ENCODE results near the gene BLOC1S1.

Gene BLOC1S1

DNA sequence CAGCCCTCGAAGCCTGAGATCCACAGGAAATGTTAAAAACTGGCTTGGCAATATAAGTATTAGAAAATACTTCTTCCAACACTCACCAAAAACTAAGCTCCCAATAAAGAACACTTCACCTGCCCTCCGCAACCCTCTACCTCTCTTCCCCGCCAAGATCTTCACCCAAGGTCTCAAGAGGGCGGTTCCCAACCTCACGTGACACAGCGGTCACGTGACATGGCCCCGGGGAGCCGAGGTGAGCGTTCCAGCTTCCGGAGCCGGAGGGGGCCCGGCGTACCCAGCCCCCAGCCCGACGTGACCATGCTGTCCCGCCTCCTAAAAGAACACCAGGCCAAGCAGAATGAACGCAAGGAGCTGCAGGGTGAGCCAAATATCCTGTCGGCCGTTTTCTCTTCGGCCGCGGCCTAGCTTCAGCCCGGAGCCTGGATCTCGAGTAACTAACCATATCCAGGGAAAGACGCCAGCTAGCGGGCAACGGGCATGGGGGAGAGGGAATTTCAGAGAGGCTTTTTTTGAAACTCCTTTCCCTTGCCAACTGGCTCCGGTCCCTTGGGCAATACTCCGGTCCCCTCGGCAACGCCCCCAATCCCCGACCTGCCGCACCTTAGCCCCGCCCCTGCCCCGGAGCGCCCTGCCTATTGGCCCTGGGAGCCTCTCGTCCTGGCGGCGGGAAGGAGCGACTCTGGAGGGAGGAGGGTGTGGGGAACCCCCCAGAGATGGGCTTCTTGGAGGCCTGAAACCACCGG is at the start of gene BLOC1S1:
TSS of gene BLOC1S1 (plus strand) at position 214 of the 749 bp plus-strand sequence. CDS start at position 220, 6 bp downstream.
- peak within 1 kb of the TSS; percentile 88 for H3K4me3 ChIP-seq (ENCODE audit: low read length)
- TF ChIP-seq, protein P1, sequence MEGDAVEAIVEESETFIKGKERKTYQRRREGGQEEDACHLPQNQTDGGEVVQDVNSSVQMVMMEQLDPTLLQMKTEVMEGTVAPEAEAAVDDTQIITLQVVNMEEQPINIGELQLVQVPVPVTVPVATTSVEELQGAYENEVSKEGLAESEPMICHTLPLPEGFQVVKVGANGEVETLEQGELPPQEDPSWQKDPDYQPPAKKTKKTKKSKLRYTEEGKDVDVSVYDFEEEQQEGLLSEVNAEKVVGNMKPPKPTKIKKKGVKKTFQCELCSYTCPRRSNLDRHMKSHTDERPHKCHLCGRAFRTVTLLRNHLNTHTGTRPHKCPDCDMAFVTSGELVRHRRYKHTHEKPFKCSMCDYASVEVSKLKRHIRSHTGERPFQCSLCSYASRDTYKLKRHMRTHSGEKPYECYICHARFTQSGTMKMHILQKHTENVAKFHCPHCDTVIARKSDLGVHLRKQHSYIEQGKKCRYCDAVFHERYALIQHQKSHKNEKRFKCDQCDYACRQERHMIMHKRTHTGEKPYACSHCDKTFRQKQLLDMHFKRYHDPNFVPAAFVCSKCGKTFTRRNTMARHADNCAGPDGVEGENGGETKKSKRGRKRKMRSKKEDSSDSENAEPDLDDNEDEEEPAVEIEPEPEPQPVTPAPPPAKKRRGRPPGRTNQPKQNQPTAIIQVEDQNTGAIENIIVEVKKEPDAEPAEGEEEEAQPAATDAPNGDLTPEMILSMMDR (IDR thresholded peaks at IDR 0.05; ENCODE audit: insufficient read depth, low read depth, low read length, missing control alignments): no peak
- peak; percentile 90 for DNase-seq (ENCODE audit: low read depth)

DNA sequence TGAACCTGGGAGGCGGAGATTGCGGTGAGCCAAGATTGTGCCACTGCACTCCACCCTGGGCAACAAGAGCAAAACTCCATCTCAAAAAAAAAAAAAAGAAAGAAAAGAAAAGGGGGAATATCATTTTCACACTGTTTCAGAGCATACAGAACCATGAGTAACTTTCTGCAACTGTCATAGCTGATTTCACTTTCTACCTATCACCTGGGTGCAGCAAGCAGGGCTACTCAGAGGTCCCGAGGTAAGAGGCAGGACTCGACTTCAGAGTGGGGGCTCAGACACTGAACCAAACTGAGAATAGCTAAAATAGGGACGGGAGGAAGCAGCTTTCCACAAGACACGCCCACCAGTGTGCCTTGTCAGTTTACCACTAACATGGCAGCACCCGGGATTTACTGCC is 49.3 kb upstream of the BLOC1S1 start:
- TF ChIP-seq, protein P1 (IDR thresholded peaks at IDR 0.05; ENCODE audit: insufficient read depth, low read depth, low read length, missing control alignments): no peak
- DNase-seq (ENCODE audit: low read depth): no peak

DNA sequence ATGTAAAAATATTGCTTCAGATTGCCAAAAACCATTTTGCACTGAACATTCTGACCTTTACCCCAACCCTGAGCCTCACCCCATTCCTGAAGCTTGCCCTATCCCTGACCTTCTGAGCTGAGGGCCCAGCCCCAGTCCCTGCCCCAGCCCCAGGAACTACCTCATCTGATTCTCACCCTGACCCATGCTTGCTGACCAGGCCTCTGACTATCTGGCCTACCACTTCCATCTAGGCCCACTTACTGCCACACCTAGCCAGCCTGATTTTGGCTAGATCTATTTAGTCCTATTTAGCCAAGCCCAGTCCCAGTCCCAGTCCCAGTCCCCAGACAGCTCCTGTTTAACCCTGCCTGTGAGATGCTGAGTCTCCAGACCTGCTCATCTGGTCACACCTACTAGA is 45.6 kb upstream of the BLOC1S1 start:
- no peak overlapping the region for H3K4me3 ChIP-seq (ENCODE audit: low read length)
- DNase-seq (ENCODE audit: low read depth): no peak
- TF ChIP-seq, protein P1 (IDR thresholded peaks at IDR 0.05; ENCODE audit: insufficient read depth, low read depth, low read length, missing control alignments): no peak

More for the DNA sequence above, 49.3 kb upstream of the BLOC1S1 start:
- no peak overlapping the region for H3K4me3 ChIP-seq (ENCODE audit: low read length)

DNA sequence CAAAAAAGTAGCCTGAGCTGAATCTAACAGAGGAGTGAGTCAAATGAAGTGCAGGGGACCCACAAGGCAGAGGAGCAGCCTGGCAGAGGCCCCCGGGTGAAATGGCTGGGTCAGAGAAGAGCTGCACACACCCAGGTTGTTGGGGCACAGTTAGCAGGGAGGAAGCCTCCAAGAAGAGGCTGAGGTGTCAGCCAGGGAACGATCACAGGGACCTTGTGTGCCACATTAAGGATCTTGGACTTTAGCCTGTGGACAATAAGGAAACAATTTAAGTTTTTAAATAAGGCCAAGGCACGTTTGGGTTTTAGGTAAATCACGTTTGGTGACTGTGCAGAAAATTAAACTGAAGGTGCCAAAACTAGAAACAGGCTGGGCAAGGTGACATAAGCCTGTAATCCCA is 44.1 kb upstream of the BLOC1S1 start:
- DNase-seq (ENCODE audit: low read depth): no peak
- H3K4me3 ChIP-seq (ENCODE audit: low read length): no peak overlapping the region
- TF ChIP-seq, protein P1 (IDR thresholded peaks at IDR 0.05; ENCODE audit: insufficient read depth, low read depth, low read length, missing control alignments): no peak

DNA sequence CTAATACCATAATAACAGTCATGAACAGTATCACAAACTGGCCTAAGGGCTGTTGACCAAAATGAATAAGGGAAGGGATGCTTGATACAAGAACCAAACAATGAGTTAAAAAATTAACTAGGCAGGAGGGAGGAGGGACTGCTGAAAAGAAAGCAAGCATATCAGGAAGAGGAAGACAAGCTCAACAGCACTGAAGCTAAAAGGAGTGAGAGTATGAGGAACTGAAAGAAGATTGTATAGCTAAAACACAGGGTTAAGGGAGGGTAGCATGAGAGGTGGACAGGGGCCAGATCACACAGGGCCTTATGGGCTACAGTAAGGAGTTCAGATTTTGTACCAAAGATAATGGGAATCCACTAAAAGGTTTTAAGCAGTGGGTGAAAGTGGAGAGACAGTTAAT is 42.2 kb upstream of the BLOC1S1 start:
- TF ChIP-seq, protein P1 (IDR thresholded peaks at IDR 0.05; ENCODE audit: insufficient read depth, low read depth, low read length, missing control alignments): no peak
- H3K4me3 ChIP-seq (ENCODE audit: low read length): no peak overlapping the region
- DNase-seq (ENCODE audit: low read depth): no peak

DNA sequence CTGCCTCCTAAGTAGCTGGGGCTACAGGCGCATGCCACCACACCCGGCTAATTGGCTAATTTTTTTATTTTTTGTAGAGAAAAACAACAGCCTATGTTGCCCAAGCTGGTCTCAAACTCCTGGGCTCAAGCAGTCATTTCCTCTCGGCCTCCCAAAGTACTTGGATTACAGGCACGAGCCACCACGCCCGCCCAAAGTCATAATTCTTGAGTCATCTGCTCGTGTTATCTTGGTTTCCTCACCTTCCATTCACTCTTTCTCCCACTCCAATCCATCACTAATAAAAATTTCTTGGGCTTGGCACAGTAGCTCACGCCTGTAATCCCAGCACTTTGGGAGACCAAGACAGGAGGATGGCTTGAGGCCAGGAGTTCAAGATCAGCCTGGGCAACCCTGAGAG is 40.2 kb upstream of the BLOC1S1 start:
- TF ChIP-seq, protein P1 (IDR thresholded peaks at IDR 0.05; ENCODE audit: insufficient read depth, low read depth, low read length, missing control alignments): no peak
- H3K4me3 ChIP-seq (ENCODE audit: low read length): no peak overlapping the region
- peak; percentile 22 for DNase-seq (ENCODE audit: low read depth)

DNA sequence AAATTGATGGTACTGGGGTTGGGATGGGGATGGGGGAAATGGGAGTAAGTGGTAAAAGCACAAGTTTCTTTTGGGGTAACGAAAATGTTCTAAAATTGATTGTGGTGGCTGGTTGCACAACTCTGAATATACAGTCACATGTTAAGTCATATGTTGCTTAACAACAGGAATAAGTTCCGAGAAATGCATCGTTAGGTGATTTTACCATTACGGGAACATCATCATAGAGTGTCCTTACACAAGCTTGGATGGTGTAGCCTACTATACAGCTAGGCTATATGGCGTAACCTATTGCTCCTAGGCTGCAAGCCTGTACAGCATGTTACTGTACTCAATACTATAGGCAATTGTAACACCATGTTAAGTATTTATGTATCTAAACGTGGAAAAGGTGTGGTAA is 39.1 kb upstream of the BLOC1S1 start:
- TF ChIP-seq, protein P1 (IDR thresholded peaks at IDR 0.05; ENCODE audit: insufficient read depth, low read depth, low read length, missing control alignments): no peak
- H3K4me3 ChIP-seq (ENCODE audit: low read length): no peak overlapping the region
- DNase-seq (ENCODE audit: low read depth): no peak
